ENCODE measurements around the gene SDK2.

The SDK2 gene

GRCh38 chr17:73524941-73525679 is 119.1 kb downstream of the SDK2 start:
- H3K4me3 ChIP-seq (ENCODE audit: low read depth, low read length): no peak overlapping the region
- no peak for TF ChIP-seq CTCF (IDR thresholded peaks at IDR 0.05; ENCODE audit: borderline replicate concordance, insufficient read depth, low read depth, low read length)

- no peak overlapping the region for H3K4me3 ChIP-seq (ENCODE audit: low read depth, low read length)
- no peak for TF ChIP-seq CTCF (IDR thresholded peaks at IDR 0.05; ENCODE audit: borderline replicate concordance, insufficient read depth, low read depth, low read length)
Measured at GRCh38 chr17:73522696-73523095, 121.5 kb downstream of the SDK2 start.

- TF ChIP-seq CTCF (IDR thresholded peaks at IDR 0.05; ENCODE audit: borderline replicate concordance, insufficient read depth, low read depth, low read length): no peak
- H3K4me3 ChIP-seq (ENCODE audit: low read depth, low read length): no peak overlapping the region
Measured at GRCh38 chr17:73522107-73522506, 122.1 kb downstream of the SDK2 start.

- TF ChIP-seq CTCF (IDR thresholded peaks at IDR 0.05; ENCODE audit: borderline replicate concordance, insufficient read depth, low read depth, low read length): no peak
- H3K4me3 ChIP-seq (ENCODE audit: low read depth, low read length): no peak overlapping the region
Measured at GRCh38 chr17:73521376-73521775, 122.9 kb downstream of the SDK2 start.

GRCh38 chr17:73520369-73520761 is 123.9 kb downstream of the SDK2 start:
- TF ChIP-seq CTCF (IDR thresholded peaks at IDR 0.05; ENCODE audit: borderline replicate concordance, insufficient read depth, low read depth, low read length): no peak

GRCh38 chr17:73519714-73520368 is 124.4 kb downstream of the SDK2 start:
- H3K4me3 ChIP-seq (ENCODE audit: low read depth, low read length): no peak overlapping the region
- TF ChIP-seq CTCF (IDR thresholded peaks at IDR 0.05; ENCODE audit: borderline replicate concordance, insufficient read depth, low read depth, low read length): no peak

More at GRCh38 chr17:73520369-73520761, 123.9 kb downstream of the SDK2 start:
- no peak overlapping the region for H3K4me3 ChIP-seq (ENCODE audit: low read depth, low read length)

- no peak for TF ChIP-seq CTCF (IDR thresholded peaks at IDR 0.05; ENCODE audit: borderline replicate concordance, insufficient read depth, low read depth, low read length)
- no peak overlapping the region for H3K4me3 ChIP-seq (ENCODE audit: low read depth, low read length)
Measured at GRCh38 chr17:73519011-73519410, 125.2 kb downstream of the SDK2 start.

Measured in GM12875 (cell line).